ENCODE data around the gene SCAMP3. TPM values are rescaled to one million over a fixed set of nuclear protein-coding genes. Genes with fewer than 3 reads are reported as not detected.
"Not testable (repeated sequence)": the region's sequence is repeated elsewhere in the genome, so short reads cannot be mapped to it uniquely, and the experiment has no call there.

The SCAMP3 gene
- total RNA-seq, 1 experiment from 2014 or later = 169 TPM

- DNase-seq (ENCODE audit: low spot score) = peak; percentile 36
Measured at GRCh38 chr1:155254714-155255242, 7.4 kb downstream of the SCAMP3 start.

GRCh38 chr1:155254228-155254713 is 7.9 kb downstream of the SCAMP3 start:
- no peak for DNase-seq (ENCODE audit: low spot score)

GRCh38 chr1:155253797-155254196 is 8.4 kb downstream of the SCAMP3 start:
- no peak for DNase-seq (ENCODE audit: low spot score)

- no peak for DNase-seq (ENCODE audit: low spot score)
Measured at GRCh38 chr1:155253208-155253607, 9.0 kb downstream of the SCAMP3 start.

GRCh38 chr1:155251566-155251965 is 10.6 kb downstream of the SCAMP3 start:
- DNase-seq (ENCODE audit: low spot score) = no peak

GRCh38 chr1:155250633-155251449 is 11.3 kb downstream of the SCAMP3 start:
- peak; percentile 89 for DNase-seq (ENCODE audit: low spot score)

- DNase-seq (ENCODE audit: low spot score) = no peak
Measured at GRCh38 chr1:155250246-155250632, 11.9 kb downstream of the SCAMP3 start.

GRCh38 chr1:155247667-155248553 is 14.2 kb downstream of the SCAMP3 start:
- DNase-seq (ENCODE audit: low spot score) = no peak

GRCh38 chr1:155246796-155247195 is 15.4 kb downstream of the SCAMP3 start:
- DNase-seq (ENCODE audit: low spot score) = not testable (repeated sequence)

- no peak for DNase-seq (ENCODE audit: low spot score)
Measured at GRCh38 chr1:155245163-155245524, 17.0 kb downstream of the SCAMP3 start.

GRCh38 chr1:155244368-155245162 is 17.6 kb downstream of the SCAMP3 start:
- peak; percentile 100 for DNase-seq (ENCODE audit: low spot score)

- DNase-seq (ENCODE audit: low spot score) = no peak
Measured at GRCh38 chr1:155242805-155243358, 19.3 kb downstream of the SCAMP3 start.

GRCh38 chr1:155241841-155242264 is 20.3 kb downstream of the SCAMP3 start:
- DNase-seq (ENCODE audit: low spot score) = no peak

- DNase-seq (ENCODE audit: low spot score) = peak; percentile 92
Measured at GRCh38 chr1:155241069-155241679, 21.0 kb downstream of the SCAMP3 start.

GRCh38 chr1:155236451-155236850 is 25.7 kb downstream of the SCAMP3 start:
- DNase-seq (ENCODE audit: low spot score) = no peak

- not testable (repeated sequence) for DNase-seq (ENCODE audit: low spot score)
Measured at GRCh38 chr1:155235375-155235774, 26.8 kb downstream of the SCAMP3 start.

GRCh38 chr1:155233502-155233901 is 28.7 kb downstream of the SCAMP3 start:
- not testable (repeated sequence) for DNase-seq (ENCODE audit: low spot score)

- DNase-seq (ENCODE audit: low spot score) = not testable (repeated sequence)
Measured at GRCh38 chr1:155232001-155232978, 29.9 kb downstream of the SCAMP3 start.

GRCh38 chr1:155231302-155231701 is 30.9 kb downstream of the SCAMP3 start:
- DNase-seq (ENCODE audit: low spot score) = not testable (repeated sequence)

- no peak for DNase-seq (ENCODE audit: low spot score)
Measured at GRCh38 chr1:155228096-155228427, 34.1 kb downstream of the SCAMP3 start.

Measured in A172 (cell line).